Stomach (tissue), 9 donors: Measurements from ENCODE around the gene VSTM2B. TPM values are rescaled to one million over a fixed set of nuclear protein-coding genes. Genes with fewer than 3 reads are reported as not detected.

Experiments used
- DNase-seq, 2 donors: peaks; one replicate each; pipeline versions ENCODE4 v3.0.0 to v3.0.0-alpha.2; 2013 to 2019
- H3K27ac ChIP-seq, 5 donors: fragments of 200-600 bp in 4 of 5; sonication (generic) in 4 of 5; one replicate each; pipeline ENCODE4 v1.5.1; 2013 to 2019; ENCODE audit warnings: mild to moderate bottlenecking in 1 of 5, moderate library complexity in 1 of 5
- H3K27me3 ChIP-seq, 3 donors: fragments of 200-600 bp; sonication (generic); one replicate each; pipeline ENCODE4 v1.5.1; 2017 to 2019; ENCODE audit warnings: mixed run types in 1 of 3
- H3K36me3 ChIP-seq, 4 donors: fragments of 200-600 bp; sonication (generic); 1 replicate in 3 of 4; 2 replicates in 1 of 4; pipeline ENCODE4 v1.5.1; 2016 to 2019
- H3K4me1 ChIP-seq, 4 donors: fragments of 200-600 bp; sonication (generic); one replicate each; pipeline ENCODE4 v1.5.1; 2016 to 2019
- H3K4me3 ChIP-seq, 4 donors: fragments of 200-600 bp; sonication (generic) in 3 of 4; one replicate each; pipeline ENCODE4 v1.5.1; 2016 to 2019; ENCODE audit warnings: mild to moderate bottlenecking in 1 of 4
- H3K9me3 ChIP-seq, 4 donors: fragments of 200-600 bp; sonication (generic); one replicate each; pipeline ENCODE4 v1.5.1; 2016 to 2019
- CTCF ChIP-seq, 7 experiments: fragments of 450-650 bp in 4 of 7; fragments of 200-600 bp in 3 of 7; sonication (generic) in 3 of 7; IDR thresholded peaks; one replicate each; pipeline ENCODE4 v1.5.1; 2016 to 2019; ENCODE audit warnings: antibody characterized with exemption in 7 of 7, control low read depth in 2 of 7, mild to moderate bottlenecking in 1 of 7
- EP300 ChIP-seq: sonication (generic); formaldehyde crosslinking; IDR thresholded peaks from one replicate; pipeline ENCODE4 v1.6.1; 2017; ENCODE audit warnings: antibody characterized with exemption
- POLR2A ChIP-seq, 4 donors: fragments of 450-650 bp; IDR thresholded peaks; one replicate each; pipeline ENCODE4 v1.6.1; 2016; ENCODE audit warnings: antibody characterized with exemption in 4 of 4, control low read depth in 2 of 4, mild to moderate bottlenecking in 1 of 4, moderate library complexity in 1 of 4
- POLR2AphosphoS5 ChIP-seq, 3 donors: sonication (generic); formaldehyde crosslinking; IDR thresholded peaks; one replicate each; pipeline ENCODE4 v1.6.1; 2016; ENCODE audit warnings: antibody characterized with exemption in 3 of 3
- WGBS, 5 donors: extraction: QIAGEN DNeasy Blood & Tissue Kit in 3 of 5; methylation state at CpG; one replicate each; pipeline versions ENCODE4 v1.1.5 to v1.1.7; 2013 to 2018; 5-methylcytosine and 5-hydroxymethylcytosine counted together
- intact Hi-C: fragments of 100-400 bp; cut with DNase I; formaldehyde crosslinking; loops from one replicate; pipeline ENCODE4 v1.15.1; 2023; ENCODE audit warnings: low total_unique reads
- polyA plus RNA-seq, 3 donors: library from polyadenylated mRNA; stranded (reverse); fragments of 200-250 nt; gene quantifications; one replicate each; pipeline ENCODE4 v1.2.3, GENCODE V29; 2013
- total RNA-seq, 5 donors: library from RNA; depleted of rRNA; stranded (reverse); fragments of >200 nt; gene quantifications; one replicate each; pipeline versions ENCODE4 v1.1.0 to v1.2.3, GENCODE V29; 2014 to 2016
- donor health status: healthy with polysubstance abuse.
- donor health status: Bipolar disorder and iron deficiency.
- donor health status: healthy.

The VSTM2B gene
- total and polyA plus RNA-seq, 8 donors = not detected

GRCh38 chr19:29548483-29549085, 22.8 kb downstream of the VSTM2B start:
- WGBS, 5 donors = 66 to 78% (median 68%) methylated on average over 7 to 9 of the region's 9 CpGs
- no peak overlapping the region for H3K4me3 ChIP-seq
- H3K36me3 ChIP-seq = no peaks in the 10 kb centered on the region
- peak in 1 of 2 donors; percentile 9 for DNase-seq
- peaks cover 0 to 53% (median 0%) of the 10 kb centered on the region in 3 donors for H3K27me3 ChIP-seq
- no peak for TF ChIP-seq CTCF (IDR thresholded peaks at IDR 0.05)
- no peak for TF ChIP-seq POLR2A (IDR thresholded peaks at IDR 0.05)
- TF ChIP-seq EP300 = no peak
- TF ChIP-seq POLR2AphosphoS5 (IDR thresholded peaks at IDR 0.05) = no peak
- no peaks in the 10 kb centered on the region for H3K4me1 ChIP-seq
- H3K27ac ChIP-seq = no peak overlapping the region
- peaks cover 0 to 15% (median 12%) of the 10 kb centered on the region in 4 donors for H3K9me3 ChIP-seq
- intact Hi-C loops = no loop called here

- intact Hi-C loops = no loop called here
- Histone ChIP-seq H3K27ac (no peak overlapping the region), H3K9me3 (peaks cover 0 to 23% (median 20%) of the 10 kb centered on the region in 4 donors), H3K4me3 (no peak overlapping the region), H3K36me3 (no peaks in the 10 kb centered on the region), H3K27me3 (peaks cover 0 to 53% (median 0%) of the 10 kb centered on the region in 3 donors), H3K4me1 (no peaks in the 10 kb centered on the region)
- peak in 1 of 2 donors; percentile 18 for DNase-seq
- no peak for TF ChIP-seq EP300
- TF ChIP-seq CTCF (IDR thresholded peaks at IDR 0.05) = no peak
- TF ChIP-seq POLR2A (IDR thresholded peaks at IDR 0.05) = no peak
- TF ChIP-seq POLR2AphosphoS5 (IDR thresholded peaks at IDR 0.05) = no peak
- 65 to 78% (median 70%) methylated on average over 6 to 9 of the region's 9 CpGs for WGBS, 5 donors
These were observed 23.6 kb downstream of the VSTM2B start for GRCh38 chr19:29549105-29550070.

- peak in 1 of 2 donors; percentile 7 for DNase-seq
- Histone ChIP-seq H3K36me3 (no peaks in the 10 kb centered on the region), H3K9me3 (peaks cover 0 to 31% (median 26%) of the 10 kb centered on the region in 4 donors), H3K4me3 (no peak overlapping the region), H3K27me3 (peaks cover 0 to 43% (median 0%) of the 10 kb centered on the region in 3 donors), H3K4me1 (no peaks in the 10 kb centered on the region), H3K27ac (no peak overlapping the region)
- 62 to 74% (median 72%) methylated on average over 3 to 5 of the region's 5 CpGs for WGBS, 5 donors
- TF ChIP-seq POLR2AphosphoS5 (IDR thresholded peaks at IDR 0.05) (no peak), POLR2A (IDR thresholded peaks at IDR 0.05) (no peak), CTCF (IDR thresholded peaks at IDR 0.05) (no peak), EP300 (no peak)
- intact Hi-C loops = no loop called here
These were observed 25.1 kb downstream of the VSTM2B start for GRCh38 chr19:29550896-29551295.

GRCh38 chr19:29551774-29552173, 26.0 kb downstream of the VSTM2B start:
- intact Hi-C loops = no loop called here
- 50 to 86% (median 75%) methylated on average over 3 of the region's 3 CpGs for WGBS, 5 donors

More at GRCh38 chr19:29551774-29552173, 26.0 kb downstream of the VSTM2B start:
- Histone ChIP-seq H3K27ac (no peak overlapping the region), H3K36me3 (no peaks in the 10 kb centered on the region), H3K27me3 (peaks cover 0 to 43% (median 0%) of the 10 kb centered on the region in 3 donors), H3K9me3 (peaks cover 0 to 39% (median 26%) of the 10 kb centered on the region in 4 donors), H3K4me3 (no peak overlapping the region), H3K4me1 (no peaks in the 10 kb centered on the region)
- DNase-seq = peak in 1 of 2 donors; percentile 1
- TF ChIP-seq CTCF (IDR thresholded peaks at IDR 0.05) (no peak), POLR2A (IDR thresholded peaks at IDR 0.05) (no peak), EP300 (no peak), POLR2AphosphoS5 (IDR thresholded peaks at IDR 0.05) (no peak)
